H1 (cell line): Measurements from ENCODE around the gene DAPK2.

Source experiments
- CTCF ChIP-seq, 3 experiments: IDR thresholded peaks; 1 replicate in 2 of 3; 2 replicates in 1 of 3; pipeline versions ENCODE4 v1.5.1 to v1.6.1; 2011; ENCODE audit warnings: low read length in 3 of 3, mild to moderate bottlenecking in 3 of 3, inconsistent platforms in 2 of 3, low read depth in 1 of 3, moderate library complexity in 1 of 3; ENCODE audit not compliant: insufficient read depth in 1 of 3; ENCODE audit errors: control extremely low read depth in 1 of 3
- EZH2 ChIP-seq: fragments of 200-600 bp; sonication (generic); IDR thresholded peaks from 2 replicates; pipeline ENCODE4 v1.7.1; 2012; ENCODE audit warnings: low read depth, mild to moderate bottlenecking, moderate library complexity, low read length, inconsistent platforms; ENCODE audit not compliant: severe bottlenecking
- KDM4A ChIP-seq: IDR thresholded peaks from one replicate; pipeline ENCODE4 v1.7.1; 2012; ENCODE audit warnings: low read depth, mild to moderate bottlenecking, moderate library complexity, low read length, inconsistent platforms; ENCODE audit not compliant: severe bottlenecking
- MAFK ChIP-seq: IDR thresholded peaks from 2 replicates; pipeline ENCODE4 v1.6.1; 2012; ENCODE audit warnings: low read depth, mild to moderate bottlenecking, improper control_type of control experiment, low read length
- MAX ChIP-seq: IDR thresholded peaks from 2 replicates; pipeline ENCODE4 v1.6.1; 2012; ENCODE audit warnings: inconsistent platforms
- YY1 ChIP-seq: IDR thresholded peaks from 2 replicates; pipeline ENCODE4 v1.6.1; 2011; ENCODE audit warnings: low read depth, mild to moderate bottlenecking, low read length

- TF ChIP-seq KDM4A (no peak), MAX (peak; percentile 69), EZH2 (no peak), CTCF (IDR thresholded peaks at IDR 0.05; ENCODE audit: control extremely low read depth in 1 of 3, insufficient read depth in 1 of 3, low read depth in 1 of 3, low read length in 3 of 3) (peak in 2 of 3 experiments; percentile 25 to 29; a peak in 2 of 4 replicates), YY1 (no peak), MAFK (no peak)
Measured at GRCh38 chr15:64024172-64025050, 21.9 kb downstream of the DAPK2 start.
